Tibial nerve (tissue), 4 donors: ENCODE results near the gene AURKA. TPM values are rescaled to one million over a fixed set of nuclear protein-coding genes. Genes with fewer than 3 reads are reported as not detected.

Experiments
- DNase-seq, 2 donors: peaks; one replicate each; pipeline ENCODE4 v3.0.0-alpha.2; 2019; ENCODE audit warnings: low spot score in 2 of 2
- H3K27ac ChIP-seq, 4 donors: fragments of 200-600 bp; sonication (generic) in 3 of 4; one replicate each; pipeline ENCODE4 v1.5.1; 2017 to 2019; ENCODE audit warnings: mild to moderate bottlenecking in 1 of 4
- H3K27me3 ChIP-seq, 2 donors: fragments of 200-600 bp; sonication (generic) in 1 of 2; one replicate each; pipeline versions ENCODE4 v1.5.1 to v1.6.0; 2017 to 2019
- H3K36me3 ChIP-seq, 3 donors: fragments of 200-600 bp; sonication (generic); one replicate each; pipeline ENCODE4 v1.5.1; 2018 to 2019
- H3K4me1 ChIP-seq, 4 donors: fragments of 200-600 bp; sonication (generic) in 3 of 4; one replicate each; pipeline ENCODE4 v1.5.1; 2017 to 2019
- H3K4me3 ChIP-seq, 4 donors: fragments of 200-600 bp; sonication (generic) in 3 of 4; one replicate each; pipeline ENCODE4 v1.5.1; 2017 to 2019; ENCODE audit warnings: mild to moderate bottlenecking in 1 of 4, moderate library complexity in 1 of 4
- H3K9me3 ChIP-seq, 4 donors: fragments of 200-600 bp; sonication (generic) in 3 of 4; one replicate each; pipeline ENCODE4 v1.5.1; 2017 to 2019
- EP300 ChIP-seq, 2 donors: sonication (generic); formaldehyde crosslinking; IDR thresholded peaks; one replicate each; pipeline ENCODE4 v1.6.1; 2017; ENCODE audit warnings: antibody characterized with exemption in 2 of 2, mild to moderate bottlenecking in 1 of 2
- POLR2A ChIP-seq, 2 donors: fragments of 450-650 bp; IDR thresholded peaks; one replicate each; pipeline ENCODE4 v1.6.1; 2017; ENCODE audit warnings: antibody characterized with exemption in 2 of 2, mild to moderate bottlenecking in 2 of 2, moderate library complexity in 2 of 2
- WGBS, 2 donors: methylation state at CpG; one replicate each; pipeline ENCODE4 v1.1.5; 2018; 5-methylcytosine and 5-hydroxymethylcytosine counted together
- total RNA-seq, 4 donors: library from RNA; depleted of rRNA; stranded (reverse); fragments of >200 nt; gene quantifications; one replicate each; pipeline ENCODE4 v1.1.0, GENCODE V29; 2016
- TF ChIP-seq, protein P1 (sequence below), 5 experiments: fragments of 200-600 bp in 3 of 5; fragments of 450-650 bp in 2 of 5; sonication (generic) in 3 of 5; IDR thresholded peaks; one replicate each; pipeline ENCODE4 v1.5.1; 2016 to 2019; ENCODE audit warnings: antibody characterized with exemption in 5 of 5, mild to moderate bottlenecking in 3 of 5, moderate library complexity in 2 of 5

The AURKA gene
- total RNA-seq, 4 donors from 2014 or later = 0.42 to 4.3 (median 1.7) TPM

DNA sequence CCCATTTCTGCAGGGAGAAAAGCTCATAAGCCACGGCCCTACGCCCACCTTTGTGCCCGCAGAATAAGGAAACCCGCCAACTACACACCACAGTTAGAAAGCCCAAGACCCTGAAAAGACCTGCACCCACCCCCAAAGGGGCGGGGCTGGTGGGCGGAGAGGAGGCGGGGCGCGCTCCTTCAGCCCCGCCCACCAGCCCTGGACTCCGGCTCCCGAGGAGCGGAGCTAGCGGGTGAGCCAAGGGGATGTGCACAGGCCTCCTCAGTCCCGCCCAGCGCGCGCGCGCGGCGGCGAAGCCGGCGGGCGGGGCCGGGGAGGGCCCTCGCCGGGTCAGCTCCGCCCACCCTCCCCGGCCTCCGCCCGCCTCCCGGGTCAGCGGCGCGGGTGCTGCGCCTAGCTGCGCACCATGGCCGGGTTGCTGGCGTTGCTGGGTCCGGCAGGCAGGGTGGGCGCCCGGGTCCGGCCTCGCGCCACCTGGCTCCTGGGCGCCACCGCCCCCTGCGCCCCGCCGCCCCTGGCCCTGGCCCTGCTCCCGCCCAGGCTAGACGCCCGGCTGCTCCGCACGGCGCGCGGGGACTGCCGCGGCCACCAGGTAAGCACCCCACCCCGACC lies 33.3 kb downstream of the AURKA start, which contains the start of gene FAM210B:
TSS of gene FAM210B (plus strand) at position 375 of the 612 bp plus-strand sequence. CDS start at position 407, 32 bp downstream.
- Histone ChIP-seq H3K36me3 (peaks cover 0 to 3% (median 0%) of the 10 kb centered on the region in 3 donors), H3K4me3 (peak within 1 kb of the TSS; percentile 79 to 99 (median 90)), H3K27ac (peak within 1 kb of the TSS; percentile 80 to 92 (median 88)), H3K27me3 (no peaks in the 10 kb centered on the region), H3K9me3 (no peaks in the 10 kb centered on the region), H3K4me1 (peaks cover 0 to 49% (median 22%) of the 10 kb centered on the region in 4 donors)
- DNase-seq = peak; percentile 68 to 71
- TF ChIP-seq POLR2A (IDR thresholded peaks at IDR 0.05) (peak; percentile 55 to 61), EP300 (IDR thresholded peaks at IDR 0.05) (peak in 1 of 2 donors; percentile 49)
- TF ChIP-seq, protein P1, sequence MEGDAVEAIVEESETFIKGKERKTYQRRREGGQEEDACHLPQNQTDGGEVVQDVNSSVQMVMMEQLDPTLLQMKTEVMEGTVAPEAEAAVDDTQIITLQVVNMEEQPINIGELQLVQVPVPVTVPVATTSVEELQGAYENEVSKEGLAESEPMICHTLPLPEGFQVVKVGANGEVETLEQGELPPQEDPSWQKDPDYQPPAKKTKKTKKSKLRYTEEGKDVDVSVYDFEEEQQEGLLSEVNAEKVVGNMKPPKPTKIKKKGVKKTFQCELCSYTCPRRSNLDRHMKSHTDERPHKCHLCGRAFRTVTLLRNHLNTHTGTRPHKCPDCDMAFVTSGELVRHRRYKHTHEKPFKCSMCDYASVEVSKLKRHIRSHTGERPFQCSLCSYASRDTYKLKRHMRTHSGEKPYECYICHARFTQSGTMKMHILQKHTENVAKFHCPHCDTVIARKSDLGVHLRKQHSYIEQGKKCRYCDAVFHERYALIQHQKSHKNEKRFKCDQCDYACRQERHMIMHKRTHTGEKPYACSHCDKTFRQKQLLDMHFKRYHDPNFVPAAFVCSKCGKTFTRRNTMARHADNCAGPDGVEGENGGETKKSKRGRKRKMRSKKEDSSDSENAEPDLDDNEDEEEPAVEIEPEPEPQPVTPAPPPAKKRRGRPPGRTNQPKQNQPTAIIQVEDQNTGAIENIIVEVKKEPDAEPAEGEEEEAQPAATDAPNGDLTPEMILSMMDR (IDR thresholded peaks at IDR 0.05) = no peak
- 0 to 1% methylated on average over 15 to 36 of the region's 63 CpGs for WGBS, 2 donors

DNA sequence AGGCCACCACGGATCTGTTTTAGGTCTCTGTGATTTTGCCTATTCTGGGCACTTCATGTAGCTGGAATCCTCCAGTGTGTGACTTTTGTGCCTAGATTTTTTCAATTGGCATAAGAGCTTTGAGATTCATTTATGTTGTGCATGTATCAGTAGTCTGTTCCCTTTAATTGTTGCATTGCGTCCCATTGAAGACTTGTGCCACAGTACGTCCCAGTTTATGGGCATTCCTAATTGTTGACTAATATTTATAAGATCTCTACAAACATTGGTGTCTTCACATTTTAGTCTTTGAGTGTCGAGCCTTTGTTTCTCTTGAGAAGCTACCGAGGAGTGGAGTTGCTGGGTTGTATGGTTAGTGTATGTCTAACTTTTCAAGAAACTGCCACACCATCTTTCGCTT lies 33.9 kb downstream of the AURKA start:
- 32 to 37% methylated on average over 6 of the region's 6 CpGs for WGBS, 2 donors
- H3K4me1 ChIP-seq = peaks cover 0 to 43% (median 21%) of the 10 kb centered on the region in 4 donors
- TF ChIP-seq, protein P1 (IDR thresholded peaks at IDR 0.05) = no peak
- TF ChIP-seq EP300 (IDR thresholded peaks at IDR 0.05) = no peak
- no peak for TF ChIP-seq POLR2A (IDR thresholded peaks at IDR 0.05)

DNA sequence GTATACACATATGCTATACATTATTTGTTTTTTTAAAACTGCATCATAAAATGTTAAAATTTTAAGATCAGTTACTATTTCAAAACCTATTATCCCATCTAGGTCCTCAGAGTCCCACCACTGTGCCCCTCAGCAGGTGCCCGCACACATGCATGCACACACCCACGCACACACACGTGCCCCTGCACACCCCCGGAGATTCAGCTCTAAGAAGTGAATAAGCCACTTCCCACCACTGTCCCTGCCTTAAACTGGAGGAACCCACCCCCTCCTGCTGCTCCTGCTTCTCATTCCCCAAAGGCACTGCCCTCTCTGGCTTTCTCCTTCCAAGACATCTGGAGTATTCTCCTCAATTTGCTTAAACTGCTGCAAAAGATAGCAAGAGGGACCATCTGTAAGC lies 38.7 kb downstream of the AURKA start:
- Histone ChIP-seq H3K9me3 (no peaks in the 10 kb centered on the region), H3K27me3 (no peaks in the 10 kb centered on the region), H3K4me3 (no peak overlapping the region), H3K4me1 (peaks cover 0 to 13% (median 1%) of the 10 kb centered on the region in 4 donors), H3K27ac (no peak overlapping the region), H3K36me3 (no peaks in the 10 kb centered on the region)
- DNase-seq = no peak
- TF ChIP-seq, protein P1 (IDR thresholded peaks at IDR 0.05) = no peak
- TF ChIP-seq POLR2A (IDR thresholded peaks at IDR 0.05) (no peak), EP300 (IDR thresholded peaks at IDR 0.05) (no peak)
- 57 to 62% methylated on average over 4 of the region's 4 CpGs for whole genome bisulfite sequencing, 2 donors

More for the DNA sequence above, 33.9 kb downstream of the AURKA start:
- Histone ChIP-seq H3K9me3 (no peaks in the 10 kb centered on the region), H3K27me3 (no peaks in the 10 kb centered on the region), H3K4me3 (peak overlapping the region; percentile 21 to 99 (median 90)), H3K27ac (peak overlapping the region in 3 of 4 donors; percentile 37 to 92 (median 63)), H3K36me3 (peaks cover 0 to 3% (median 0%) of the 10 kb centered on the region in 3 donors)
- no peak for DNase-seq

DNA sequence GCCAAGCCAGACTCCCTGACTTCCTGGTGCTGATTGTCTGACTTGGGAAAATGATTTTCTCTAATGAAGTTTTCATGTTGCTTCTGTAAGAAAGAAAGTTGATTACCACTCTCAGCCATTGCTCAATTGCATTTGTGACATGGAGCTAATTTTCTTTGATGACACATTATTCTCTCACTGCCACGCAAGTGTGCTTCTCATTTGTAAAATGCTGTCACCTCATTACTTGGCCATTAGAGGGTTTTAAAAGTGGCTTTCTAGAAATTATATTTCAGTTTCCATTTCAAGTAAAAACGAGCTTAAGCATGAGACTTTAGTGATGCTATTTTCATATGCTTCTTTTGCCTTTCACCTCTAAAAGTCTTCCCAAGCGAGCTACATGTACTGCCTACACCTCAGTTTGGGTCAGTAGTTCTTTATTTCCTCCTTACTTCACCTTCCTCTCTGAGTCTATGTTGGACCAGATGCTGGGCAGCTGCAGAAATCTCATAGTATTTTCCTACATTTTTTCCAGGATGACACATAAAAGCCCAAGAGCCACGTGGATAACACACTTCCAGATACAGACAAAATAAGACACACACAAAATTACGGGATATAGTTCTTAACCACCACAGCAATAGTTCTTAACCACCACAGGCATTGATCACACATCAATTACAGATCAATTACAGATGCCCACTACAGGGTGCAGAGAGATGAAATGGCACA lies 39.5 kb downstream of the AURKA start:
- Histone ChIP-seq H3K4me3 (no peak overlapping the region), H3K36me3 (no peaks in the 10 kb centered on the region), H3K27ac (no peak overlapping the region), H3K4me1 (peaks cover 0 to 11% (median 2%) of the 10 kb centered on the region in 4 donors), H3K9me3 (no peaks in the 10 kb centered on the region), H3K27me3 (no peaks in the 10 kb centered on the region)
- WGBS, 2 donors = 68 to 71% methylated on average over 5 of the region's 5 CpGs
- TF ChIP-seq EP300 (IDR thresholded peaks at IDR 0.05) (no peak), POLR2A (IDR thresholded peaks at IDR 0.05) (no peak)
- TF ChIP-seq, protein P1 (IDR thresholded peaks at IDR 0.05) = no peak
- no peak for DNase-seq

DNA sequence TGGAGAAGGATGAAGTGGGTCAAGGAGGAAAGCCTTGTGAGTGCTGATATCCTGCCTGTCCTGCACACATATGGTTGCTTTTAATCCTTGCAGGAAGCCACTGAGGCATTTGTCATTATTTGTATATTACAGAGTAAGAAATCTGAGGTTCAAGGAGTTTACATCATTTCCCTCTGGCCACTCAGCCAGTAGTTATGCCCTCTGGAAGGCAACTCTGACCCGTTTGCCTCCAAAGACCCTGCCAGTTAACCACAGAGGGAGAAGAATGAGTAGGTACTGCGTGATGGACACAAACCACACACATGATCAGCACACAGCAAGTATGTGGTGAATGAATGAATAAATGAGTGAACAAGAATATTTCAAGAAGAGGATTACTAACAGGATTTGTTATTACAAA lies 41.2 kb downstream of the AURKA start:
- Histone ChIP-seq H3K4me3 (no peak overlapping the region), H3K9me3 (no peaks in the 10 kb centered on the region), H3K4me1 (peaks cover 0 to 11% (median 2%) of the 10 kb centered on the region in 4 donors), H3K27ac (no peak overlapping the region), H3K36me3 (no peaks in the 10 kb centered on the region), H3K27me3 (no peaks in the 10 kb centered on the region)
- TF ChIP-seq EP300 (IDR thresholded peaks at IDR 0.05) = no peak
- TF ChIP-seq, protein P1 (IDR thresholded peaks at IDR 0.05) = no peak
- no peak for TF ChIP-seq POLR2A (IDR thresholded peaks at IDR 0.05)
- no peak for DNase-seq
- WGBS, 2 donors = 55 to 95% methylated on average over 2 of the region's 2 CpGs
